Thoracic aorta (tissue), 2 donors: ENCODE results near the gene PROX2. TPM values are rescaled to one million over a fixed set of nuclear protein-coding genes. Genes with fewer than 3 reads are reported as not detected.

ENCODE experiments used
- ATAC-seq: fragments of 150-250 bp; one replicate; pipeline ENCODE4 v1.8.0; 2017; ENCODE audit warnings: low read depth; ENCODE audit not compliant: insufficient number of reproducible peaks, low FRiP score
- DNase-seq: peaks from one replicate; pipeline ENCODE4 v3.0.0-alpha.2; 2020; ENCODE audit warnings: low spot score
- H3K27ac ChIP-seq, 2 donors: fragments of 200-600 bp; sonication (generic); 1 replicate in 1 of 2; 2 replicates in 1 of 2; pipeline ENCODE4 v1.5.1; 2016; ENCODE audit warnings: mild to moderate bottlenecking in 2 of 2, moderate library complexity in 2 of 2
- H3K27me3 ChIP-seq: fragments of 200-600 bp; sonication (generic); replicated peaks from 2 replicates; pipeline ENCODE4 v1.6.0; 2016; ENCODE audit warnings: mild to moderate bottlenecking; ENCODE audit not compliant: insufficient read depth
- H3K36me3 ChIP-seq: fragments of 200-600 bp; sonication (generic); one replicate; pipeline ENCODE4 v1.5.1; 2016
- H3K4me1 ChIP-seq, 2 donors: fragments of 200-600 bp; sonication (generic); 1 replicate in 1 of 2; 2 replicates in 1 of 2; pipeline versions ENCODE4 v1.5.1 to v1.6.0; 2016; ENCODE audit warnings: low read depth in 2 of 2, mild to moderate bottlenecking in 1 of 2; ENCODE audit not compliant: control insufficient read depth in 1 of 2
- H3K4me3 ChIP-seq: fragments of 200-600 bp; sonication (generic); 2 replicates; pipeline ENCODE4 v1.5.1; 2016; ENCODE audit warnings: mild to moderate bottlenecking
- H3K9me3 ChIP-seq: fragments of 200-600 bp; sonication (generic); 2 replicates; pipeline ENCODE4 v1.5.1; 2016
- total RNA-seq, 2 donors: library from RNA; depleted of rRNA; stranded (reverse); fragments of >200 nt; gene quantifications; one replicate each; pipeline versions ENCODE4 v1.1.0 to v1.2.3, GENCODE V29; 2016
- TF ChIP-seq, protein P1 (sequence below): fragments of 200-600 bp; sonication (generic); IDR thresholded peaks from one replicate; pipeline ENCODE4 v1.5.1; 2019; ENCODE audit warnings: antibody characterized with exemption

The PROX2 gene
- total RNA-seq, 2 donors from 2014 or later = not detected

DNA sequence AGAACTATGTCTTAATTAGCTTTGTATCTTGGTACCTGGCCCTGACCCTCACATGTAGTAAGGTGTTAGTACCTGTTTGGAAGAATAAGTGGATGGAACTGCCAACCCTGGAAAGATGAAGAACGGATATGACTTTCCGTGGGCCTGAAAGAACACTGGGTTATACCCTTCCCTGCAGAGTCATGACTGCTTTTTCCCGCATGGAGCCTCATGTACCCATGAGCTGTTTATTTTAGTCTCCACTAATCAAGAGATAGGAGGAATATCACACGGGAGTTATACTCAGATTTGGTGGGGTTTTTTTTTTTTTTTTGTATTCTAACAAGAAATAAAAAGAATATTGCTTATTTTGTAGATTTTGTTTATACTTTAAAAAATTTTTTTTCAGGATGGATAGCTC lies 21.7 kb upstream of the PROX2 start:
- H3K36me3 ChIP-seq = peaks cover 93% of the 10 kb centered on the region
- H3K9me3 ChIP-seq = no peaks in the 10 kb centered on the region
- no peak overlapping the region for H3K27ac ChIP-seq
- no peak for ATAC-seq
- no peaks in the 10 kb centered on the region for H3K27me3 ChIP-seq
- DNase-seq = no peak
- TF ChIP-seq, protein P1, sequence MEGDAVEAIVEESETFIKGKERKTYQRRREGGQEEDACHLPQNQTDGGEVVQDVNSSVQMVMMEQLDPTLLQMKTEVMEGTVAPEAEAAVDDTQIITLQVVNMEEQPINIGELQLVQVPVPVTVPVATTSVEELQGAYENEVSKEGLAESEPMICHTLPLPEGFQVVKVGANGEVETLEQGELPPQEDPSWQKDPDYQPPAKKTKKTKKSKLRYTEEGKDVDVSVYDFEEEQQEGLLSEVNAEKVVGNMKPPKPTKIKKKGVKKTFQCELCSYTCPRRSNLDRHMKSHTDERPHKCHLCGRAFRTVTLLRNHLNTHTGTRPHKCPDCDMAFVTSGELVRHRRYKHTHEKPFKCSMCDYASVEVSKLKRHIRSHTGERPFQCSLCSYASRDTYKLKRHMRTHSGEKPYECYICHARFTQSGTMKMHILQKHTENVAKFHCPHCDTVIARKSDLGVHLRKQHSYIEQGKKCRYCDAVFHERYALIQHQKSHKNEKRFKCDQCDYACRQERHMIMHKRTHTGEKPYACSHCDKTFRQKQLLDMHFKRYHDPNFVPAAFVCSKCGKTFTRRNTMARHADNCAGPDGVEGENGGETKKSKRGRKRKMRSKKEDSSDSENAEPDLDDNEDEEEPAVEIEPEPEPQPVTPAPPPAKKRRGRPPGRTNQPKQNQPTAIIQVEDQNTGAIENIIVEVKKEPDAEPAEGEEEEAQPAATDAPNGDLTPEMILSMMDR = no peak
- no peaks in the 10 kb centered on the region for H3K4me1 ChIP-seq
- no peak overlapping the region for H3K4me3 ChIP-seq

DNA sequence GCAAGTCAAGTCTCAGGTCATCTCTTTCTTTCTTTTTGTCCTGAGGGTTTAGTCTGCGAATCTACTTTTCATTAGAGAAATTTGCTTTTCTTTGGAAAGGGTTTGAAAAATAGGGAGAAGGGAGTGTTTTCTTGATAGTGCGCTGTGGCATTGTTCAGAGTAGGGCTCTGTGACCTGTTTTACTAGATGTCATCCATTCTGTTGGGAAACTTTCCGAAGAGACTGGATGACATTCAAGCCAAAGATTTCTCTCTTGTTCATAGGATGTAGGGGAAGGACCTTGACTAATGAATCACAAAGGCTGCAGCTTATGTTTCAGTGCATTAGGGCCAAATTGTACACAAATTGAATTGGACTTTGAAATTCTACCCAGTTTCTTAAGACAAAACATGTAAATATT lies 20.5 kb upstream of the PROX2 start:
- Histone ChIP-seq H3K27me3 (no peaks in the 10 kb centered on the region), H3K4me1 (no peaks in the 10 kb centered on the region), H3K36me3 (peaks cover 93% of the 10 kb centered on the region), H3K4me3 (no peak overlapping the region), H3K27ac (no peak overlapping the region), H3K9me3 (no peaks in the 10 kb centered on the region)
- DNase-seq (no peak), ATAC-seq (no peak)
- TF ChIP-seq, protein P1 = no peak

DNA sequence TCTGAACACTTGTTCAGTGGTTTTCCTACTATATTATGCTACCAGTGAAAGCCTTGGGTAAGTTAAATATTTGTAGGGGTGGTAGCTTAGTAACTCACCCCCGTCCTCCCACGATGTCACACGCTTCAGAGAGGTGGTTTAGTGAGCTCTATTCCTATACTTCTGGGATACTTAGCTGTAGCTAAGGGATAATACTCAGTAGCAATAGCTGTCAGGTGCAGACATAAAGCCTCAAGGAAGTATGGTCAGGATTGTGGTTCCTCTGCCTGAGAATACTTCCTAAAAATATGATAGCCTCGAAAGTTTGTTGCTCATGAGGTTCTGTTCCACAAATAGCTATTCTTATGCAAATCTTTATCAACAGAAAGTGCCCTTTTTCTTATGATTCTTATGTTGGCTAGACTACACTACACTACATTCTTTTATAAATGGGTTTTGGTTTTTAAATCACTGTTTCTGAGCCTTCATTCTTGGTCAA lies 17.7 kb upstream of the PROX2 start:
- ATAC-seq (no peak), DNase-seq (no peak)
- Histone ChIP-seq H3K4me1 (peaks cover 0 to 5% of the 10 kb centered on the region in 2 donors), H3K9me3 (no peaks in the 10 kb centered on the region), H3K27me3 (no peaks in the 10 kb centered on the region), H3K36me3 (peaks cover 81% of the 10 kb centered on the region), H3K4me3 (no peak overlapping the region), H3K27ac (no peak overlapping the region)
- TF ChIP-seq, protein P1 = no peak

DNA sequence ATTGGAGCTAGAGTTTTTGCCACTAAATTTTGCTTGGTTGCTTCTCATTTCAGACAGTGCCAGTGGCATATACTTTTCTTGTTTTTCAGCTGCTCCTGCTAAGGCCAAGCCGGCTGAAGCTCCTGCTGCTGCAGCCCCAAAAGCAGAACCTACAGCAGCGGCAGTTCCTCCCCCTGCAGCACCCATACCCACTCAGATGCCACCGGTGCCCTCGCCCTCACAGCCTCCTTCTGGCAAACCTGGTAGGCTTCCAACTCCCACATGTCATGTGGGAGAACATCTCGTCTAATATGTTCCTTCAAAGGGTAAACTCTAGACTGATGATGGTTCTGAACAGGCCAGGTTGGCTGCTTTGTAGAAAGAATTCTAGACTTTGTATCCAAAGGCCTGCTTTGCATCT lies 16.8 kb upstream of the PROX2 start:
- ATAC-seq = no peak
- Histone ChIP-seq H3K4me1 (peaks cover 4 to 14% of the 10 kb centered on the region in 2 donors), H3K36me3 (peaks cover 74% of the 10 kb centered on the region), H3K27ac (no peak overlapping the region), H3K9me3 (no peaks in the 10 kb centered on the region), H3K4me3 (no peak overlapping the region), H3K27me3 (no peaks in the 10 kb centered on the region)
- DNase-seq = no peak
- TF ChIP-seq, protein P1 = no peak

DNA sequence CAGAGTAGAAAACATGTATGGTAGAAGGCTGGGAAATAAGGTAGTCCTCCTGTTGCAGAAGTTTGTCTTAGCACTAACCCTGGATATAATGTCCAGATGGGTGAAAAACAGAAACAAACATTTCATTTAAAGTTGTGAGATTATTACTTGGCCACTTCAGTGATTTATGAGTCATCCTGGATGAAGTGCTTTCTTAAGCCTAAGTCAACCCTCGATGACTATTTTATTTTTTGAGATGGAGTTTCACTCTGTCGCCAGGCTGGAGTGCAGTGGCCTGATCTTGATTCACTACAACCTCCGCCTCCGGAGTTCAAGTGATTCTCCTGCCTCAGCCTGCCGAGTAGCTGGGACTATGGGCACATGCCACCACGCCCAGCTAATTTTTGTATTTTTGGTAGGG lies 15.9 kb upstream of the PROX2 start:
- no peak for DNase-seq
- H3K27ac ChIP-seq = no peak overlapping the region
- no peaks in the 10 kb centered on the region for H3K27me3 ChIP-seq
- peaks cover 4 to 17% of the 10 kb centered on the region in 2 donors for H3K4me1 ChIP-seq
- peaks cover 68% of the 10 kb centered on the region for H3K36me3 ChIP-seq
- TF ChIP-seq, protein P1 = no peak
- ATAC-seq = no peak
- H3K4me3 ChIP-seq = no peak overlapping the region
- H3K9me3 ChIP-seq = no peaks in the 10 kb centered on the region
